HG03354 (cell line): ENCODE data around the gene C1S.
"Not testable (repeated sequence)": the region's sequence is repeated elsewhere in the genome, so short reads cannot be mapped to it uniquely, and the experiment has no call there.

Source experiments
- ATAC-seq: cut with Tn5 transposase; IDR thresholded peaks from one replicate; pipeline ENCODE4 v1.9.1; 2021; ENCODE audit warnings: mild to moderate bottlenecking; ENCODE audit not compliant: unreplicated experiment, poor library complexity, severe bottlenecking

Gene C1S

GRCh38 chr12:7099290-7099996, 38.9 kb downstream of the C1S start:
- no peak for ATAC-seq

GRCh38 chr12:7100239-7100638, 39.7 kb downstream of the C1S start:
- no peak for ATAC-seq

- no peak for ATAC-seq
These were observed 40.7 kb downstream of the C1S start for GRCh38 chr12:7101047-7101693.

GRCh38 chr12:7101694-7102131, 41.2 kb downstream of the C1S start:
- no peak for ATAC-seq

- no peak for ATAC-seq
These were observed 42.1 kb downstream of the C1S start for GRCh38 chr12:7102582-7102981.

- no peak for ATAC-seq
These were observed 43.5 kb downstream of the C1S start for GRCh38 chr12:7103837-7104584.

GRCh38 chr12:7106082-7106481, 45.6 kb downstream of the C1S start:
- no peak for ATAC-seq

- not testable (repeated sequence) for ATAC-seq
These were observed 46.7 kb downstream of the C1S start for GRCh38 chr12:7107181-7107580.

GRCh38 chr12:7107636-7108002, 47.1 kb downstream of the C1S start:
- ATAC-seq: no peak

- ATAC-seq: peak; percentile 92
These were observed 47.7 kb downstream of the C1S start for GRCh38 chr12:7108003-7108795.

GRCh38 chr12:7108796-7109571, 48.5 kb downstream of the C1S start, which contains the start of gene C1RL:
Gene C1RL, minus strand, starts transcription at chr12:7109214. Its CDS starts 34 bp downstream, at chr12:7109180.
- ATAC-seq: peak; percentile 32

- ATAC-seq: no peak
These were observed 49.0 kb downstream of the C1S start for GRCh38 chr12:7109572-7109920.

GRCh38 chr12:7110661-7111060, 50.1 kb downstream of the C1S start:
- no peak for ATAC-seq

- ATAC-seq: no peak
These were observed 51.5 kb downstream of the C1S start for GRCh38 chr12:7112041-7112440.

- ATAC-seq: no peak
These were observed 52.9 kb downstream of the C1S start for GRCh38 chr12:7113389-7113871.

GRCh38 chr12:7114008-7114407, 53.5 kb downstream of the C1S start:
- ATAC-seq: no peak

- ATAC-seq: no peak
These were observed 54.3 kb downstream of the C1S start for GRCh38 chr12:7114851-7115250.

- no peak for ATAC-seq
These were observed 55.7 kb downstream of the C1S start for GRCh38 chr12:7116196-7116595.

- ATAC-seq: no peak
These were observed 56.4 kb downstream of the C1S start for GRCh38 chr12:7116916-7117315.
